Panc1 (cell line): ENCODE results near the gene NXPE3.

Experiments used
- CTCF ChIP-seq: fragments of 450-650 bp; IDR thresholded peaks from 2 replicates; pipeline ENCODE4 v1.5.1; 2017; ENCODE audit warnings: mild to moderate bottlenecking
- SIN3A ChIP-seq: IDR thresholded peaks from 2 replicates; pipeline ENCODE4 v1.6.1; 2012; ENCODE audit warnings: low read depth, mild to moderate bottlenecking, low read length, moderate library complexity, borderline replicate concordance; ENCODE audit not compliant: insufficient read depth
- TCF7L2 ChIP-seq: IDR thresholded peaks from 2 replicates; pipeline ENCODE4 v1.6.1; 2011; ENCODE audit warnings: mild to moderate bottlenecking, low read depth, low read length, inconsistent platforms

- TF ChIP-seq SIN3A, result no peak
- no peak for TF ChIP-seq CTCF
- 0 out of 2 replicates have a peak, but pooled peaks have one; percentile 28 for TF ChIP-seq TCF7L2
These were observed 89.8 kb downstream of the NXPE3 start for GRCh38 chr3:101868534-101869464.
